NK-92 treated with Interleukin-12 subunit alpha and Interleukin-12 subunit beta, amount 100 ng/mL, for 24 hours (cell line): ENCODE data around the gene GCFC2.

Source experiments
- DNase-seq: peaks from one replicate; lab custom pipeline; 2025; lab: John Stamatoyannopoulos, UW

GCFC2 gene

DNA sequence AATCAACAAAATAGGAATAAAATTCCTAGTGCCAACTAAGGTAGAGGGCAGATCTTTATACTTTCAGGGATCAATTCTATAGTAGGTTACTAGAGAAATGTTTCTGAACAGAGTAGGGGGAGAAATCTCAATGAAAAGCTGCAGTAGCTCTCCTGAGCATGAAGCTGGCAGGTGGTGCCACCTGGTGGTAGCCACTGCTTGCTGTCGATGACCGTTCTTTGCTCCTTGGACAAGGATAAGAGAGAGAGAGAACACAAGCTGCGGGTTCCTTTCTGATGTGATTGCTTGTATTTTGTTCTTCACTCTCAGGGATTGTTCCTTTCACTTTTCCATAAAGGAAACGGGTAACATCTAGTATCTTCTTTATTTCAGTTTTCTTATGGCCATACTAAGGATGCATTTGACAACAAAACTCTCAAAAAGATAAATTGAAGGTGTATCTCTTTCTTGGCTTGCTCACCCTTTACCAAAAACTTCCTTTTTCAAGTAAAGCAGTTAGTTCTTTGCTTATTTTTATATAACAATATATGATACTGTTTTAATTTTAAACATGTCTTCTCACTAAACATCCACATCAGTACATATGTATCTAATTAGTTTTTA, 82.7 kb downstream of the GCFC2 start:
- DNase-seq: peak; percentile 9

DNA sequence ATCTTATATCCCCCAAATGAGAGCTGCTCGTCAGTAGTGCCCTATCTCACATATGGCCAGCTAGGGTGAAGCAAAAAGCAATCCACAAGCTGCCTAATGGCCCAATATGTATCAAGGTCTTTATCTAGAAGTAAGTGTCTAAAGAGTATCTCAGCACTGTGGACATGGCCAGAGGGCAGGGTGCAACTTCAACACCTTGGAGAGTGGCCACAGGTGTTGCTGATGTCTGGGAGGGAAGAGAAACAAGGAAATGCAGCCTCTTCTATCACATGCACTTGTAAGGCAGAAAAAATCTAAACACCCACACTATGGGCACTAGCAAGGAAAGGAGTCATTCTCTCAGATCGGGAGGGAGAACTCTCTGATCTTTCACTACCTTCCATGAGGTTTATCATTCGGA, 87.8 kb downstream of the GCFC2 start:
- DNase-seq: no peak

DNA sequence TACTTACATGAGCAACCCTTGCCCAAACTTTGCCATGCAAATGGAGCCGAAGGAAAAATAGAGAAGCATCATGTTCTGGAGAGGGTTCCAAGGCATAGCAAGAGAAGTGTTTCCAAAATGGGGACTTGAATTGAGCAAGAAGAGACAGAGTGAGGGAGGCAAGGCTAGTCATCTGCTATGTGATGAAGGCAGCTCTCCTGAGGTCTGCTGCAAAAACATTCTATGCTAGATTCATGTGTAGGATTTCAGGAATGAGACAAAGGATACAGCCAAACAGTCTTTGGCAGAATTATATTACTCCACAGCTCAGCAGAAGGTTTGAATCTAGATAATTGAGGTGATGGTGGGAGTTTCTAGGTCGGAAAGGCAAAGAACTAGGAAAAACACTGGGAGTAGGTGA, 88.2 kb downstream of the GCFC2 start:
- no peak for DNase-seq

DNA sequence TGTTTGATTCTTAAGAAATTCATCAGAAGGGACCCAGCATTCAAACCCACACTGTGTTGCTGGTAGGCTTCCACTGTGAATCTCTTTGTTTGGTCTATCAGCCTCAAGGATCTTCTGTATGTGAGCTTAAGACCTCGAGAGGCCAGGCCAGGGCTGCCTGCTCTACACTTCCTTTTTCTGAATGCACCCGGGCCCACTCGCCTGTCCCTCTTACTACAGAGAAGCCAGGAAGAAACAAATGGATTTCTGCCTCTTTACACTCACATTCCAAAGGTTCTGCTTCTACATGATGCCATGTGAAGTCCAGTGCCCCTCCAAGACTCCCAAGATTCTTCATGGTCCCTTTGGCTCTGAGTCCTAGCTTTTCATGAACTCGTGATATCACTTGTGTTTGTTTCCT, 89.5 kb downstream of the GCFC2 start:
- no peak for DNase-seq

DNA sequence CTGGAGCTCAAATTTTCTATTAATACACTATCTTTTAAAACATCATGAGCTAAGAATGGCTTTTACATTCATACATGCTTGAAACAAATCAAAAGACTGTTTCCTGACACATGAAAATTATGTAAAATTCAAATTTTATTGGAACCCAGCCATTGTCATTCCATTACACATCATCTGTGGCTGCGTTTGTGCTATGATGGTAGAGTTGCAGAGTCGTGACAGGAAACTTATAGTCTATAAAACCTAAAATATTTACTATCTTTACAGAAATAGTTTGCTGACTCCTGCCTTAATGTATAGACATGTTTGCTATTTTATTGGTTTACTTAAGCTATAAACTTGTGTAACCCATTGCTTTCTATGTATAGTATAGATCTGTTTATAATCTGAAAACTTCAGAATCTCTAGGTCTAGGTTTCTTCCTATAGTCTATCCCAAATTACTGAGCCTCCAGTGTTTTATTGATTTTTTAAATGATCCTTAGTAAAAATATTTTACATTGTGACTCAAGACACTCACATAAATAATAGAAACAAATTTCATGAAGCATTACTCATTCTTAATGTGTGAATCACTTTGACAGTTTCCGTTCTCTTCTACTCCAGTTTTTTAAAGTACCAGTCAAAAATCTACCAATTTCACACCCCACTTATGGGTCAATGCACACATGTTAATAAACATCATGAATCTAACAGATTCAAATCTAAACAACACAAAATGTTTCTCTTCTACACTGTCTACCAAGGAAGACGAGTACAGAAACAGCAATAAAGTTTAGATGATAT, 90.6 kb downstream of the GCFC2 start:
- DNase-seq: no peak

DNA sequence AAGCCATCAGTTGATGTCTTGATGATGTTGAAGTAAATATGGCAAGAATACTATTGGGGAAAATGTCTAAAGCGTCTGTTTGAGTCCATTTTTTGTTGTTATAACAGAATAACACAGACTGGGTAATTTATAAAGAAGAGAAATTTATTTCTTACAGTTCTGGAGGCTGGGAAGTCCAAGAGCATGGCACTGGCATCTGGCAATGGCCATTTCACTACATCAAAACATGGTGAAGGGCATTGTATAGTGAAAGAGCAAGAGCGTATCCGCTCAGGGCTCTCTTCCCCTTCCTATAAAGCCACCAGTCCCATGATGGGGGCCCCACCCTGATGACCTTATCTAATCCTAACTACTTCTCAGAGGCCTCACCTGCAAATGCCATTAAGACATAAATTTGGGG, 93.8 kb downstream of the GCFC2 start:
- no peak for DNase-seq

DNA sequence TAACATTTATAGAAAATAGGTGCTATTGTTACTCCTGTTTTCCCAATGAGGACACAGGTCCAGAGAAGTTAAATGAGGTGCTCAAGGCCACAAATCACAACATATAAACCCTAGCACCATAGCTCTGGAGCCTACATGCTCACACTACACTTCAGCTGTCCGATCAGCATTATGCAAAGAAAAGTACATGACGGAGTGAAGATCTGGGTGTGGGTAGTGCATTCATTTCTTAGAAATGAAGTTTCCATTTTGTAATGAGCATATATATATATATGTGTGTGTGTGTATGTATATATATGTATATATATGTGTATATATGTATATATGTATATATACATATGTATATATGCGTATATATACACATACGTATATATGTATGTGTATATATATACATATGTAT, 94.3 kb downstream of the GCFC2 start:
- no peak for DNase-seq

DNA sequence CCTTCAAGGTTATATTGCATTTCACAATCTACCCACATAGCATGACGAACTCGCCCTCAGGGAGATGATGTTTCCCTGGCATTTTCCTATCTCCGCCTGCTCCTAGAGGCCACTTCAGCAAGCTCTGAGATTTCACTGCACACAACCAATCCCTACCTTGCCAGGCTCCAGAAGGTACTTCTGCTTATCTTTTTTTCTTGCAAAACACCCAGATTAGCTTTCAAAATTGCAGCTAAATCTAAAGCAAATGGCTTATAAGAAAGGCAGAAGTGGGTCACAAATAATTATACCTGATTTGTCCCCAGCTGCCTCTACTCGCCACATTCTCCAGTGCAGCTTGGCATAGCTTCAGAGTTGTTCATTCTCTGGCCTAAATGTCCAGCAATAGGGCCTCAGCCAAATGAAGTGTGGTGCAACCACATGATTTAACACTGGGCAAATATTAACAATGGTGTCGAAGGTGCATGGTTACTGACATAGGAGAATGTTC, 96.5 kb downstream of the GCFC2 start:
- DNase-seq: no peak

DNA sequence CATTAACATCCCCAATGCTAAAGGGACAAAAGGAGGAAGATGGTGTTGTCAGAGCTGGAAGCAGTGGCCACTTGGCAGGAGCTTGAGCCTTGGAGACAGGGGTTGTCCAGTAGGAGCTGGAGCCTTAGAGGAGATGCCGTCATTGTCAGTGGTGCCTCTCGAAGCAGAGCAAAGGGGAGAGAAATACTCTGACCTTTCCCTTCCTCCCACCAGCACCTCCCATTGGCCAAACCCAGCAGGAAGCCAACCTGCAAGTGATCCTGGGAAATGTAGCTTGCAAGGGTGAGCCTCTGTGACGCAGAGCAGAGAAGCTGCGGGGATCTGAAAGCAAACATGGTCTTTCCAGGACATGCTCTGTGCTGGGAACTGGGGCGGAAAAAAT, 97.9 kb downstream of the GCFC2 start:
- DNase-seq: no peak
